AG09309 (cell line): ENCODE measurements around the gene ALG14.

Experiments used
- DNase-seq: peaks from one replicate; pipeline ENCODE4 v3.0.0-alpha.2; 2010; ENCODE audit warnings: low read depth
- H3K4me3 ChIP-seq: 2 replicates; pipeline ENCODE4 v1.5.1; 2011; ENCODE audit warnings: mild to moderate bottlenecking, low read depth, low read length, moderate library complexity; ENCODE audit not compliant: control insufficient read depth
- TF ChIP-seq, protein P1 (sequence below): IDR thresholded peaks from 2 replicates; pipeline ENCODE4 v1.5.1; 2011; ENCODE audit warnings: mild to moderate bottlenecking, low read depth, low read length, inconsistent platforms; ENCODE audit not compliant: insufficient read depth, control insufficient read depth; ENCODE audit errors: missing control alignments

The ALG14 gene

DNA sequence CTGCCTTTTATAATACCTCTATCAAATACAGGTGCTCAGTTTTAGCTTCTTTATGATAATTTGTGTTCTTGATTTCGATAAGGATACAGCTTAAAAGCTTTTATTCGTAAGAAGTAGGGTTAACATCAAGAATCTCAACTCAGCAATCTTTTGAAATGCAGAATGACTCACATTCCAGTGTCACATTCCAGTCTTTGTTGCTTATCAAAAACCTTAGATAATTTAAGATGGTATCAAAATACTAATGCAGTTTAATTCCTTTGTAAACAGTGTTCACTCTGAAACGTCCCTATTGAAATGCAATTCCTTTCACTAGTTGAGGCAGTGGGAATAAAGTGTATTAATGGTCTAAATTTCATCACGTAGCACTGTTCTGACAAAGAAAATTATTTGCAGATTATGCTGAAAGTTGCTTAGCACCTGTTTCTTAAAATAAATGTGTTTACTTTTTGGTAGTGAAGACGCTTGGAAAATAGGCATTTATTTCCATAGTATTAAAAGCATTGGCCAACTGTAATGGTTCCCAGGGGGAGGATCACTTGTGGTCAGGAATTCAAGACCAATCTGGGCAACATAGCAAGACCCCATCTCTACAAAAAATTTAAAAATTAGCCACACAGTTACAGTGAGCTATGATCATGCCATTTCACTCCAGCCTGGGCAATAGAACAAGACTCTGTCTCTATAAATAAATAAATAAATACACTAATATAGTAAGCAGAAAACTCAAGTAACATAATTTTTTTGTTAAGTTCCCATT lies 135.7 kb downstream of the ALG14 start:
- DNase-seq, result no peak
- no peak overlapping the region for H3K4me3 ChIP-seq
- TF ChIP-seq, protein P1, sequence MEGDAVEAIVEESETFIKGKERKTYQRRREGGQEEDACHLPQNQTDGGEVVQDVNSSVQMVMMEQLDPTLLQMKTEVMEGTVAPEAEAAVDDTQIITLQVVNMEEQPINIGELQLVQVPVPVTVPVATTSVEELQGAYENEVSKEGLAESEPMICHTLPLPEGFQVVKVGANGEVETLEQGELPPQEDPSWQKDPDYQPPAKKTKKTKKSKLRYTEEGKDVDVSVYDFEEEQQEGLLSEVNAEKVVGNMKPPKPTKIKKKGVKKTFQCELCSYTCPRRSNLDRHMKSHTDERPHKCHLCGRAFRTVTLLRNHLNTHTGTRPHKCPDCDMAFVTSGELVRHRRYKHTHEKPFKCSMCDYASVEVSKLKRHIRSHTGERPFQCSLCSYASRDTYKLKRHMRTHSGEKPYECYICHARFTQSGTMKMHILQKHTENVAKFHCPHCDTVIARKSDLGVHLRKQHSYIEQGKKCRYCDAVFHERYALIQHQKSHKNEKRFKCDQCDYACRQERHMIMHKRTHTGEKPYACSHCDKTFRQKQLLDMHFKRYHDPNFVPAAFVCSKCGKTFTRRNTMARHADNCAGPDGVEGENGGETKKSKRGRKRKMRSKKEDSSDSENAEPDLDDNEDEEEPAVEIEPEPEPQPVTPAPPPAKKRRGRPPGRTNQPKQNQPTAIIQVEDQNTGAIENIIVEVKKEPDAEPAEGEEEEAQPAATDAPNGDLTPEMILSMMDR, result no peak

DNA sequence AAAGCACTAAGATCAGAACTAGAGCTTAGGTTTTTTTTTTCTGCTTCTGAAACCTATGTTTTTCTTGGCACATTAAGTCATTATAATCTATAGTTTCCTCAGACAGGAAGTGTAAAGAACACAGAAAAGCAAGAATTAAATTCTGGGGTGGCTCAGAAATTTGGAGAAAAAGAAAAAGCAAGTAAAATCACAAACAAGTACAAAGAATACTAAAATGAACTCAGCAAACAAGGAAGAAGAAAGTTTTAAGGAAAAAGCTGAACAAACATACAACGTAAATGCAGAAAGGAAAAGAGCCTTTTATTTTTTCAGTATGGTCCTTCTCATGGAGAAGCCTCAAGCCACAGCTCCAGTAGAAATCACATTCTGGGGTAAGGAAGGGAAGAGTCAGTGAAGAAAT lies 137.3 kb downstream of the ALG14 start:
- TF ChIP-seq, protein P1, result no peak
- DNase-seq, result no peak
- no peak overlapping the region for H3K4me3 ChIP-seq

DNA sequence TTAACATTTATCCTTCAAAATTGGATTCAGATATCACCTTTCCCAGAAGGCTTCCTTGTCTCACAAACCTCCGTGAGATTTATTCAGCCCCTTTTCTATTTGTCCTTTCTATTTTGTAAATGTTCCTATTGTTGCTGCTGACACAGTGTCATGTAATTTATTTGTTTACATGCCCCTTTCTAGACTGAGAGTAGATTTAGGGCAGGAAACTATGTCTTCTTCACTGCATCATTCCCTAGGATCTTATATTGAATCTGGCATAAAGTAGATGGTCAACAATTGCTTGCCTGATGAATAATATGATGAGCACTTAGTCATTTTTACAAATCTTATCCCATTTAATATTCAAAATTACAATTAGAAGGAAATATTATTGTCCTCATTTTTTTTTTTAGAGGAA lies 137.7 kb downstream of the ALG14 start:
- TF ChIP-seq, protein P1, result no peak
- no peak overlapping the region for H3K4me3 ChIP-seq
- DNase-seq, result no peak

DNA sequence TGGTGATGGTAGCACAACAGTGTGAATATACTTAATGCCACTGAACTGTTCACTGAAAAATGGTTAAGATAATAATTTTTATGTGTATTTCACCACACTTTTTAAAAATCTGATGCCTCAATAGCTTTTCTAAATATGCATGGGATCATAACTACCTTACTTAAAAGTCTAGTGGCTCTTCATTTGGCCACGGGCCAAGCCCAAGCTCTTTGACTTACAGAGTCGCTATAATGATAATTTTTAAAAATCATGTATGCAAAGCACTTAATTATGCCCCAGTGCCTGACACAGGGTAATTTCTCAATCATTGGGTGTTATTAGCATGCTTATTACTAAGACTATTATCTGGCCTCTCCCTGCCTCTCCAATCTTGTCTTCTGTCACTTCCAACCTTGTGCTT lies 138.2 kb downstream of the ALG14 start:
- DNase-seq, result no peak
- TF ChIP-seq, protein P1, result no peak
- no peak overlapping the region for H3K4me3 ChIP-seq

DNA sequence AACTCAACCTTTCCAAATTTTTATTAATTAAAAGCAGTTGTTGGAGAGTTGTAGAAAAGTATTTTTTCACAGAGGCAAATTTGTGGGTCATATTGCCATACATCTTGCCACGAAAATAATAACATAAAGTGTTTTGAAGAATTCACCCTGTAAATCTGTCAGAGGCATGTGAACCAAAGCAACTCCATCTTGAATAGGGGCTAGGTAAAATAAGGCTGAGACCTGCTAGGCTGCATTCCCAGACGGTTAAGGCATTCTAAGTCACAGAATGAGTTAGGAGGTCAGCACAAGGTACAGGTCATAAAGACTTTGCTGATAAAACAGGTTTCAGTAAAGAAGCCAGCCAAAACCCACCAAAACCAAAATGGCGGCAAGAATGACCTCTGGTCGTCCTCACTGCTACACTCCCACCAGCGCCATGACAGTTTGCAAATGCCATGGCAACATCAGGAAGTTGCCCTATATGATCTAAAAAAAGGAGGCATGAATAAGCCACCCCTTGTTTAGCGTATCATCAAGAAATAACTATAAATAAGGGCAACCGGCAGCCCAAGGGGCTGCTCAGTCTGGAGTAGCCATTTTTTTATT lies 141.4 kb downstream of the ALG14 start:
- DNase-seq, result no peak
- TF ChIP-seq, protein P1, result no peak
- H3K4me3 ChIP-seq, result no peak overlapping the region

DNA sequence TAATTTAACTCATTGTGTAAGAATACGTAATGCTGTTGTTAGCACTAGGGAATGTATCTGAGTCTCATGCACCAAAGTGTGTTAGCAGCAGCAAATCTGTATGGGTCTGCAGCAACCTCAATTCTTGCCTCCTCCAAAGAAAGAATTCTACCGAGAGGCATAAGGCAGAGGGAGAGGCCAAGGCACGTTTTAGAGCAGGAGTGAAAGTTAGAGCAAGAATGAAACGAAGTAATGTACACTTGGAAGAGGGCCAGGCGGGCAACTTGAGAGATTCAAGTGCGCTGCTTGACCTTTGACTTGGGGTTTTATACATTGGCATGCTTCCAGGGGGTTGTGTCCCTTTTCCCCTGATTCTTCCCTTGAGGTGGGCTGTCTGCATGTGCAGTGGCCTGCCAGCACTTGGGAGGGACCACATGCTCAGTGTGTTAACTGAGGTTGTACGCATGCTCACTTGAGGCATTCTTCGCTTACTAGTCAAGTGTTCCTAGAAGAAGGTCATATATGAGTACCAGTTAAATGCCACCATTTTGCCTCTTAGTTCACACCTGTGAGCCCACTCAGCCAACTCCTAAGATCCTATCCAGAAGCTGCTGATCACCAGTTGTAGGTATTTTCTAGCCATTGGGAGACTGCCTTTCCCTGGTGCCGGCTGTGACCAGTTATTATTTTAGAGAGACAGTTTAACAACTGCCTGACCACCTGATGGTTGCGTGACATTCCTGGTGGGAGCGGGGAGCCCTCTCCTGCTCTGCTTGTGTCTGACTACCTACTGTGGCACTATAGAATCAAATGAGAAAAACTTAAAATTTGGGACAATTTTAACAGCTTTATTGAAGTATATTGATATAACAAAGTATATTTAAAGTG lies 143.2 kb downstream of the ALG14 start:
- TF ChIP-seq, protein P1, result no peak
- no peak for DNase-seq
- no peak overlapping the region for H3K4me3 ChIP-seq
